MCF 10A (cell line): ENCODE results near the gene ATRN. TPM values are rescaled to one million over a fixed set of nuclear protein-coding genes. Genes with fewer than 3 reads are reported as not detected.

Experiments
- BruUV-seq: library from RNA; stranded (reverse); fragments of 400-500 nt; replicated peaks from 2 replicates; lab custom pipeline; 2021; lab: Mats Ljungman, UMichigan
- CTCF ChIA-PET: fragments of 300-600 bp; sonication (Branson Sonifier 250); formaldehyde crosslinking; extraction: SDS; loops from one replicate; lab custom pipeline; 2021; ENCODE audit warnings: antibody characterized with exemption, inconsistent platforms; lab: Yijun Ruan, JAX
- POLR2A ChIA-PET: fragments of 300-600, 350-650 bp; sonication (Branson Sonifier 250); formaldehyde crosslinking; extraction: SDS; loops from one replicate; lab custom pipeline; 2020; ENCODE audit warnings: antibody characterized with exemption, inconsistent platforms; lab: Yijun Ruan, JAX
- DNase-seq: peaks from one replicate; pipeline ENCODE4 v3.0.0-alpha.2; 2018; ENCODE audit not compliant: unreplicated experiment
- H3K27ac Mint-ChIP-seq: one replicate; pipeline ENCODE4 v1.8.0; 2022; ENCODE audit warnings: mild to moderate bottlenecking, low read depth, mixed read lengths; ENCODE audit not compliant: unreplicated experiment
- H3K27me3 Mint-ChIP-seq: one replicate; pipeline ENCODE4 v1.8.0; 2022; ENCODE audit warnings: mixed read lengths; ENCODE audit not compliant: insufficient read depth, unreplicated experiment
- H3K36me3 Mint-ChIP-seq: one replicate; pipeline ENCODE4 v1.8.0; 2022; ENCODE audit warnings: mild to moderate bottlenecking, moderate library complexity, mixed read lengths; ENCODE audit not compliant: insufficient read depth, unreplicated experiment
- H3K4me1 Mint-ChIP-seq: one replicate; pipeline ENCODE4 v1.8.0; 2022; ENCODE audit warnings: mixed read lengths; ENCODE audit not compliant: insufficient read depth, unreplicated experiment
- H3K4me3 Mint-ChIP-seq: one replicate; pipeline ENCODE4 v1.8.0; 2022; ENCODE audit warnings: mild to moderate bottlenecking, moderate library complexity, mixed read lengths; ENCODE audit not compliant: unreplicated experiment
- H3K9me3 Mint-ChIP-seq: one replicate; pipeline ENCODE4 v1.8.0; 2022; ENCODE audit warnings: mixed read lengths; ENCODE audit not compliant: unreplicated experiment
- CTCF ChIP-seq: fragments of 200-600 bp; IDR thresholded peaks from one replicate; pipeline ENCODE4 v1.8.0; 2022; ENCODE audit warnings: antibody characterized with exemption, mild to moderate bottlenecking; ENCODE audit not compliant: unreplicated experiment
- intact Hi-C: fragments of 100-400 bp; cut with micrococcal nuclease; formaldehyde crosslinking; loops from 2 replicates; pipeline ENCODE4 v1.14.1; 2022
- total RNA-seq: library from RNA; stranded (reverse); gene quantifications from 2 replicates; pipeline ENCODE4 v1.2.3, GENCODE V29; 2022

ATRN gene
- total RNA-seq, 1 experiment from 2014 or later: 29.7 TPM

- no TSS peak for BruUV-seq
- no peaks in the 10 kb centered on the region for H3K9me3 Mint-ChIP-seq
- peak overlapping the region; percentile 65 for H3K27ac Mint-ChIP-seq
- CTCF ChIA-PET: interaction anchor here (0.7 to 2.7 kb wide), 5 partner anchors 17 to 147 kb away, joined by 4 to 16 read pairs (median 4); no protein-coding TSS in a partner anchor
- no peak overlapping the region for H3K4me3 Mint-ChIP-seq
- POLR2A ChIA-PET: interaction anchor here (0.6 to 2.3 kb wide), 7 partner anchors 8 to 73 kb away, joined by 3 to 20 read pairs (median 5); partner anchors contain the start of gene ATRN
- H3K27me3 Mint-ChIP-seq: no peaks in the 10 kb centered on the region
- H3K4me1 Mint-ChIP-seq: peaks cover 16% of the 10 kb centered on the region
- TF ChIP-seq CTCF: no peak
- peak; percentile 17 for DNase-seq
- peaks cover 14% of the 10 kb centered on the region for H3K36me3 Mint-ChIP-seq
- intact Hi-C loops: no loop called here
Measured at GRCh38 chr20:3545401-3545925, 74.6 kb downstream of the ATRN start.

GRCh38 chr20:3547906-3548305, 77.1 kb downstream of the ATRN start:
- Mint-ChIP-seq H3K4me3 (no peak overlapping the region), H3K27ac (no peak overlapping the region)
- POLR2A ChIA-PET: interaction anchor here (1.9 kb wide), 1 partner anchor 140 kb away, joined by 4 read pairs; no protein-coding TSS in a partner anchor

GRCh38 chr20:3550837-3551236, 80.0 kb downstream of the ATRN start:
- POLR2A ChIA-PET: interaction anchor here (0.9 kb wide), 1 partner anchor 11 kb away, joined by 3 read pairs; no protein-coding TSS in a partner anchor
- Mint-ChIP-seq H3K4me1 (no peaks in the 10 kb centered on the region), H3K27ac (no peak overlapping the region), H3K36me3 (peaks cover 23% of the 10 kb centered on the region), H3K27me3 (no peaks in the 10 kb centered on the region), H3K9me3 (no peaks in the 10 kb centered on the region), H3K4me3 (no peak overlapping the region)
- DNase-seq: no peak
- TF ChIP-seq CTCF: no peak
- BruUV-seq: no TSS peak
- CTCF ChIA-PET: interaction anchor here (0.6 to 4.6 kb wide), 5 partner anchors 12 to 203 kb away, joined by 3 to 19 read pairs (median 3); no protein-coding TSS in a partner anchor
- intact Hi-C loops: no loop called here

More at GRCh38 chr20:3547906-3548305, 77.1 kb downstream of the ATRN start:
- CTCF ChIA-PET: interaction anchor here (0.5 to 2.7 kb wide), 3 partner anchors 11 to 28 kb away, joined by 3 to 12 read pairs (median 4); no protein-coding TSS in a partner anchor
- Mint-ChIP-seq H3K27me3 (no peaks in the 10 kb centered on the region), H3K9me3 (no peaks in the 10 kb centered on the region), H3K36me3 (peaks cover 19% of the 10 kb centered on the region), H3K4me1 (peaks cover 13% of the 10 kb centered on the region)
- no TSS peak for BruUV-seq
- DNase-seq: no peak
- intact Hi-C loops: no loop called here
- no peak for TF ChIP-seq CTCF

- CTCF ChIA-PET: interaction anchor here (0.7 to 4.6 kb wide), 3 partner anchors 11 to 247 kb away, joined by 3 to 19 read pairs (median 3); no protein-coding TSS in a partner anchor
- no peak for DNase-seq
- peaks cover 28% of the 10 kb centered on the region for H3K36me3 Mint-ChIP-seq
- no peaks in the 10 kb centered on the region for H3K9me3 Mint-ChIP-seq
- no peaks in the 10 kb centered on the region for H3K4me1 Mint-ChIP-seq
- intact Hi-C loops: no loop called here
- H3K4me3 Mint-ChIP-seq: no peak overlapping the region
- no peaks in the 10 kb centered on the region for H3K27me3 Mint-ChIP-seq
- TF ChIP-seq CTCF: no peak
- no TSS peak for BruUV-seq
- POLR2A ChIA-PET: no interaction called here
- no peak overlapping the region for H3K27ac Mint-ChIP-seq
Measured at GRCh38 chr20:3551681-3552434, 81.0 kb downstream of the ATRN start.
